Adrenal gland (tissue), 12 donors: Measurements from ENCODE around the gene SPNS2. TPM values are rescaled to one million over a fixed set of nuclear protein-coding genes. Genes with fewer than 3 reads are reported as not detected.

Experiments used
- DNase-seq, 7 donors: peaks; one replicate each; pipeline ENCODE4 v3.0.0-alpha.2; 2019 to 2020
- H3K27ac ChIP-seq, 5 donors: fragments of 200-600 bp; sonication (generic) in 4 of 5; 1 replicate in 3 of 5; 2 replicates in 2 of 5; pipeline versions ENCODE4 v1.5.1 to v1.8.0; 2016 to 2020; ENCODE audit warnings: mild to moderate bottlenecking in 1 of 5
- H3K27me3 ChIP-seq: fragments of 200-600 bp; 2 replicates; pipeline ENCODE4 v1.8.0; 2021
- H3K36me3 ChIP-seq, 2 donors: fragments of 200-600 bp; replicated peaks in 1 of 2; 1 replicate in 1 of 2; 2 replicates in 1 of 2; pipeline versions ENCODE4 v1.5.1 to v1.8.0; 2018 to 2022
- H3K4me1 ChIP-seq, 2 donors: fragments of 200-600 bp; replicated peaks in 1 of 2; 1 replicate in 1 of 2; 2 replicates in 1 of 2; pipeline versions ENCODE4 v1.5.1 to v1.8.0; 2018 to 2021
- H3K4me3 ChIP-seq, 4 donors: fragments of 200-600 bp; sonication (generic) in 3 of 4; one replicate each; pipeline ENCODE4 v1.5.1; 2016 to 2018
- H3K9me3 ChIP-seq, 3 donors: fragments of 200-600 bp; sonication (generic) in 1 of 3; replicated peaks in 1 of 3; 1 replicate in 2 of 3; 2 replicates in 1 of 3; pipeline versions ENCODE4 v1.5.1 to v1.8.0; 2016 to 2021
- POLR2A ChIP-seq, 2 donors: fragments of 450-650 bp; IDR thresholded peaks; one replicate each; pipeline ENCODE4 v1.6.1; 2017; ENCODE audit warnings: antibody characterized with exemption in 2 of 2, mild to moderate bottlenecking in 2 of 2, moderate library complexity in 1 of 2
- WGBS, 4 donors: extraction: QIAGEN DNeasy Blood & Tissue Kit in 2 of 4; methylation state at CpG; one replicate each; pipeline versions ENCODE4 v1.1.5 to v1.1.7; 2013 to 2017; 5-methylcytosine and 5-hydroxymethylcytosine counted together
- intact Hi-C, 2 donors: fragments of 100-400 bp; cut with DNase I; formaldehyde crosslinking; loops; one replicate each; pipeline versions ENCODE4 v1.14.1 to v1.15.0; 2022 to 2023
- polyA plus RNA-seq, 3 donors: library from polyadenylated mRNA; stranded (reverse); fragments of 200-250 nt in 2 of 3; fragments of 350-450 nt in 1 of 3; fragmentation: Illumina TruSeq in 1 of 3; extraction: RNeasy Lipid Tissue Mini Kit (QIAGEN cat#74804) in 1 of 3; gene quantifications; one replicate each; pipeline ENCODE4 v1.2.3, GENCODE V29; 2013 to 2014
- total RNA-seq, 9 donors: library from RNA; depleted of rRNA in 4 of 9; stranded (reverse); fragments of >200 nt in 4 of 9; fragments of 120-200 nt in 1 of 9; fragmentation: NEBNext Ultra II Directional in 1 of 9; extraction: Animal tissue kit (Norgen Biotek cat#: 25700) in 1 of 9; gene quantifications; one replicate each; pipeline versions ENCODE4 v1.1.0 to v1.2.4, GENCODE V29; 2013 to 2023
- TF ChIP-seq, protein P1 (sequence below), 6 experiments: fragments of 450-650 bp in 4 of 6; fragments of 200-600 bp in 2 of 6; sonication (generic) in 1 of 6; IDR thresholded peaks; 1 replicate in 5 of 6; 2 replicates in 1 of 6; pipeline versions ENCODE4 v1.5.1 to v1.8.0; 2016 to 2021; ENCODE audit warnings: antibody characterized with exemption in 6 of 6, mild to moderate bottlenecking in 2 of 6, moderate library complexity in 1 of 6
- donor health status: healthy with polysubstance abuse.
- donor health status: Bipolar disorder and iron deficiency.
- donor health status: DM: yes; HTN: yes; CAD: no.
- donor health status: DM: no; HTN: no; CAD: no.
- donor health status: DM: no; HTN: no; CAD: no.
- donor health status: DM: yes; HTN: yes; CAD: no.

Gene SPNS2
- total and polyA plus RNA-seq, 12 donors, result 0.90 to 25.1 (median 7.7) TPM

GRCh38 chr17:4585638-4585994 is 86.9 kb downstream of the SPNS2 start:
- H3K27me3 ChIP-seq, result peaks cover 35% of the 10 kb centered on the region
- H3K27ac ChIP-seq, result no peak overlapping the region
- TF ChIP-seq, protein P1, sequence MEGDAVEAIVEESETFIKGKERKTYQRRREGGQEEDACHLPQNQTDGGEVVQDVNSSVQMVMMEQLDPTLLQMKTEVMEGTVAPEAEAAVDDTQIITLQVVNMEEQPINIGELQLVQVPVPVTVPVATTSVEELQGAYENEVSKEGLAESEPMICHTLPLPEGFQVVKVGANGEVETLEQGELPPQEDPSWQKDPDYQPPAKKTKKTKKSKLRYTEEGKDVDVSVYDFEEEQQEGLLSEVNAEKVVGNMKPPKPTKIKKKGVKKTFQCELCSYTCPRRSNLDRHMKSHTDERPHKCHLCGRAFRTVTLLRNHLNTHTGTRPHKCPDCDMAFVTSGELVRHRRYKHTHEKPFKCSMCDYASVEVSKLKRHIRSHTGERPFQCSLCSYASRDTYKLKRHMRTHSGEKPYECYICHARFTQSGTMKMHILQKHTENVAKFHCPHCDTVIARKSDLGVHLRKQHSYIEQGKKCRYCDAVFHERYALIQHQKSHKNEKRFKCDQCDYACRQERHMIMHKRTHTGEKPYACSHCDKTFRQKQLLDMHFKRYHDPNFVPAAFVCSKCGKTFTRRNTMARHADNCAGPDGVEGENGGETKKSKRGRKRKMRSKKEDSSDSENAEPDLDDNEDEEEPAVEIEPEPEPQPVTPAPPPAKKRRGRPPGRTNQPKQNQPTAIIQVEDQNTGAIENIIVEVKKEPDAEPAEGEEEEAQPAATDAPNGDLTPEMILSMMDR (IDR thresholded peaks at IDR 0.05), result no peak
- TF ChIP-seq POLR2A (IDR thresholded peaks at IDR 0.05), result no peak
- WGBS, 4 donors, result 73 to 85% (median 82%) methylated on average over 3 to 7 of the region's 7 CpGs
- peaks cover 6 to 9% of the 10 kb centered on the region in 2 donors for H3K4me1 ChIP-seq
- H3K9me3 ChIP-seq, result no peaks in the 10 kb centered on the region
- no peak for DNase-seq
- intact Hi-C loops, result no loop called here
- no peak overlapping the region for H3K4me3 ChIP-seq
- H3K36me3 ChIP-seq, result no peaks in the 10 kb centered on the region

DNA sequence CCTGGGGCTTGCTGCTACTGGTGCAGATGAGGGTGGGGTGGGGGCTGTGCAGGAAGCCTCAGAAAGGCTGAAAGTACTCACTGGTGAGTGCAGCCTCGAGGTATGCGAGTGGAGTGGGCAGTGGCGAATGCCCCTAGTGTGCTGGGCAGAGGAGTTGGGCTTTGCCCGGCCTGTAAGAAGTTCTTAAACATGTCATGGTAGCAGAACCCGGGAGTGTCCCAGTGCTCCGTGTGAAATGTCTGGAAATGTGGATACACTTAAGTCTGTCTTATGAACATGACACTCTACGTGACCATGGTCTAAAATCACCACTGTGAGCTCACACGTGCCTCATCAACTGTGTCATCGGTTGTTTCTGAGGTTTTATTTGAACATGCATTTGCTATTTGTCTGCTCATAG is 87.4 kb downstream of the SPNS2 start:
- intact Hi-C loops, result no loop called here
- no peak overlapping the region for H3K27ac ChIP-seq
- WGBS, 4 donors, result 87 to 97% (median 90%) methylated on average over 8 to 9 of the region's 9 CpGs
- peaks cover 6 to 9% of the 10 kb centered on the region in 2 donors for H3K4me1 ChIP-seq
- H3K36me3 ChIP-seq, result no peaks in the 10 kb centered on the region
- no peaks in the 10 kb centered on the region for H3K9me3 ChIP-seq
- no peak overlapping the region for H3K4me3 ChIP-seq
- TF ChIP-seq, protein P1 (IDR thresholded peaks at IDR 0.05), result no peak
- DNase-seq, result no peak
- peaks cover 35% of the 10 kb centered on the region for H3K27me3 ChIP-seq

GRCh38 chr17:4587195-4587594 is 88.5 kb downstream of the SPNS2 start:
- no peak overlapping the region for H3K27ac ChIP-seq
- TF ChIP-seq, protein P1 (IDR thresholded peaks at IDR 0.05), result no peak
- no peak for TF ChIP-seq POLR2A (IDR thresholded peaks at IDR 0.05)

GRCh38 chr17:4587803-4588202 is 89.1 kb downstream of the SPNS2 start:
- Histone ChIP-seq H3K4me1 (peaks cover 6 to 9% of the 10 kb centered on the region in 2 donors), H3K36me3 (no peaks in the 10 kb centered on the region), H3K27ac (no peak overlapping the region), H3K27me3 (peaks cover 25% of the 10 kb centered on the region), H3K4me3 (no peak overlapping the region), H3K9me3 (no peaks in the 10 kb centered on the region)
- WGBS, 4 donors, result 71 to 87% (median 81%) methylated on average over 7 to 9 of the region's 9 CpGs
- DNase-seq, result no peak
- intact Hi-C loops, result no loop called here
- TF ChIP-seq, protein P1 (IDR thresholded peaks at IDR 0.05), result no peak
- TF ChIP-seq POLR2A (IDR thresholded peaks at IDR 0.05), result no peak

More at GRCh38 chr17:4587195-4587594, 88.5 kb downstream of the SPNS2 start:
- no peak overlapping the region for H3K4me3 ChIP-seq
- H3K4me1 ChIP-seq, result peaks cover 6 to 9% of the 10 kb centered on the region in 2 donors
- DNase-seq, result no peak
- no peaks in the 10 kb centered on the region for H3K36me3 ChIP-seq
- no peaks in the 10 kb centered on the region for H3K9me3 ChIP-seq
- intact Hi-C loops, result no loop called here
- 93 to 95% (median 95%) methylated on average over 5 to 7 of the region's 7 CpGs for WGBS, 4 donors
- H3K27me3 ChIP-seq, result peaks cover 29% of the 10 kb centered on the region
